K562 (cell line): Measurements from ENCODE around the gene SOD1. TPM values are rescaled to one million over a fixed set of nuclear protein-coding genes. Genes with fewer than 3 reads are reported as not detected.

Source experiments
- ARID3A ChIP-seq: IDR thresholded peaks from 2 replicates; pipeline ENCODE4 v1.6.1; 2012; ENCODE audit warnings: low read depth, low read length, improper control_type of control experiment, borderline replicate concordance
- BRD9 ChIP-seq: fragments of 450-650 bp; IDR thresholded peaks from 2 replicates; pipeline ENCODE4 v1.6.1; 2018; ENCODE audit warnings: low read depth; ENCODE audit not compliant: partially characterized antibody
- CEBPG ChIP-seq, 3 experiments: fragments of 200-800 bp in 1 of 3; sonication (Bioruptor generic) in 1 of 3; sonication (generic) in 1 of 3; formaldehyde crosslinking in 1 of 3; IDR thresholded peaks in 2 of 3; conservative IDR thresholded peaks in 1 of 3; 2 replicates each; pipeline versions ENCODE4 v1.6.1 to v1.8.0; 2016 to 2022; ENCODE audit warnings: missing compliant biosample characterization in 2 of 3, missing genetic modification characterization in 2 of 3, mild to moderate bottlenecking in 1 of 3, missing genetic modification reagents in 1 of 3
- E4F1 ChIP-seq: fragments of 250-450 bp; sonication (Bioruptor Pico); IDR thresholded peaks from 2 replicates; pipeline ENCODE4 v1.5.0; 2021; ENCODE audit warnings: mild to moderate bottlenecking, borderline replicate concordance
- HMGXB4 ChIP-seq: sonication (generic); formaldehyde crosslinking; IDR thresholded peaks from 2 replicates; pipeline ENCODE4 v1.8.1; 2023; ENCODE audit warnings: mild to moderate bottlenecking, missing genetic modification reagents
- MCM5 ChIP-seq: fragments of 450-650 bp; IDR thresholded peaks from 2 replicates; pipeline ENCODE4 v1.6.1; 2016; ENCODE audit warnings: low read depth
- PHF21A ChIP-seq: fragments of 450-650 bp; IDR thresholded peaks from 2 replicates; pipeline ENCODE4 v1.6.1; 2017; ENCODE audit warnings: low read depth, borderline replicate concordance
- PHF8 ChIP-seq: fragments of 200-600 bp; sonication (generic); IDR thresholded peaks from 2 replicates; pipeline ENCODE4 v1.6.1; 2012; ENCODE audit warnings: mixed run types, mild to moderate bottlenecking, inconsistent platforms, low read length, moderate library complexity, borderline replicate concordance
- PHTF2 ChIP-seq: fragments of 250-450 bp; sonication (Bioruptor Pico); IDR thresholded peaks from 2 replicates; pipeline ENCODE4 v1.5.0; 2021; ENCODE audit warnings: mild to moderate bottlenecking
- RB1 ChIP-seq: fragments of 450-650 bp; IDR thresholded peaks from 2 replicates; pipeline ENCODE4 v1.6.1; 2017; ENCODE audit warnings: low read depth, mild to moderate bottlenecking
- SFPQ ChIP-seq: fragments of 200-400 bp; formaldehyde crosslinking; IDR thresholded peaks from 2 replicates; pipeline ENCODE4 v1.6.1; 2017; ENCODE audit warnings: mild to moderate bottlenecking, low read depth, low read length, moderate library complexity
- XRCC4 ChIP-seq: IDR thresholded peaks from one replicate; pipeline ENCODE4 v1.6.1; 2011; ENCODE audit not compliant: insufficient read depth, insufficient read length; ENCODE audit errors: extremely low read depth
- ZHX1 ChIP-seq: fragments of 150-350 bp; conservative IDR thresholded peaks from 2 replicates; pipeline ENCODE4 v1.6.1; 2014; ENCODE audit warnings: low read length
- ZNF24 ChIP-seq: fragments of 450-650 bp; IDR thresholded peaks from 2 replicates; pipeline ENCODE4 v1.6.1; 2016
- ZNF444 ChIP-seq: fragments of 250-450 bp; sonication (Bioruptor Pico); IDR thresholded peaks from 2 replicates; pipeline ENCODE4 v1.4.0; 2020; ENCODE audit warnings: mild to moderate bottlenecking, moderate library complexity
- ZNF551 ChIP-seq: fragments of 250-450 bp; sonication (Bioruptor Pico); IDR thresholded peaks from 2 replicates; pipeline ENCODE4 v1.5.0; 2021; ENCODE audit warnings: mild to moderate bottlenecking, moderate library complexity
- polyA plus RNA-seq, 8 experiments: library from polyadenylated mRNA; depleted of rRNA in 4 of 8; stranded (reverse) in 5 of 8; unstranded in 3 of 8; fragments of >200 nt; fragmentation: Nextera tagmentation in 2 of 8; fragmentation: Illumina TruSeq in 1 of 8; extraction: Ambion mirVana in 2 of 8; extraction: Trizol in 1 of 8; gene quantifications; 2 replicates each; pipeline versions ENCODE4 v1.2.1 to v1.2.3, GENCODE V29; 2011 to 2014; ENCODE audit warnings: inconsistent platforms in 1 of 8, missing spikeins in 1 of 8
- total RNA-seq, 7 experiments: library from RNA; depleted of rRNA in 6 of 7; stranded (reverse); fragments of >200 nt in 6 of 7; fragmentation: Illumina TruSeq in 2 of 7; extraction: Trizol in 2 of 7; gene quantifications; 2 replicates each; pipeline versions ENCODE4 v1.2.1 to v1.2.3, GENCODE V29; 2011 to 2021; ENCODE audit warnings: low replicate concordance in 1 of 7

SOD1 gene
- total and polyA plus RNA-seq, 9 of the 15 experiments (the other 6 are each of a cell fraction or from before 2014, with no cell fraction given), result 452 to 1,409 (median 633) TPM

GRCh38 chr21:31659536-31660258 lies at the start of gene SOD1 (continued):
- TF ChIP-seq E4F1 (CRISPR knock-in tag) (no peak), SFPQ (no peak), RB1 (peak; percentile 69), PHF8 (peak; percentile 99; the same call in 1 of the 2 replicates), ZNF444 (no peak), ARID3A (no peak), XRCC4 (no peak), CEBPG (CRISPR knock-in tag; IDR thresholded peaks at IDR 0.05) (no peak), CEBPG (tag; conservative IDR thresholded peaks at IDR 0.05 in 1 of 2, IDR thresholded peaks at IDR 0.05 in 1 of 2) (no peak), ZNF24 (no peak), HMGXB4 (CRISPR knock-in tag) (peak; percentile 96), PHTF2 (CRISPR knock-in tag) (no peak), ZNF551 (CRISPR knock-in tag) (no peak), MCM5 (no peak), BRD9 (no peak), ZHX1 (0 out of 2 replicates have a peak, but pooled peaks have one; percentile 44), PHF21A (no peak)
